SK-N-SH (cell line): Measurements from ENCODE around the gene LSS. TPM values are rescaled to one million over a fixed set of nuclear protein-coding genes. Genes with fewer than 3 reads are reported as not detected.

Experiments
- polyA plus RNA-seq, 3 experiments: library from polyadenylated mRNA; depleted of rRNA; stranded (reverse); fragments of >200 nt; gene quantifications; 2 replicates each; pipeline ENCODE4 v1.2.3, GENCODE V29; 2012

LSS gene
- polyA plus RNA-seq, 1 of the 3 experiments (the other 2 are of a cell fraction), result 38.7 TPM

Other genes with a start within 250 kb of the LSS start
- 37.3 and 107 TPM in 2 replicates for gene COL6A1, start 247.0 kb downstream of the LSS start, polyA plus RNA-seq (2012; rRNA removed)
- gene COL6A2, start 130.7 kb downstream of the LSS start, polyA plus RNA-seq (2012; rRNA removed), result 66.6 and 108 TPM in 2 replicates
- gene FTCD, start 73.2 kb downstream of the LSS start, polyA plus RNA-seq (2012; rRNA removed), result 0.33 and 0.37 TPM in 2 replicates
- gene SPATC1L, start 44.3 kb downstream of the LSS start, polyA plus RNA-seq (2012; rRNA removed), result 4.8 and 8.3 TPM in 2 replicates
- gene MCM3AP, start 56.8 kb upstream of the LSS start, polyA plus RNA-seq (2012; rRNA removed), result 42.9 and 46.9 TPM in 2 replicates
- gene YBEY, start 57.6 kb upstream of the LSS start, polyA plus RNA-seq (2012; rRNA removed), result 44.5 and 47.5 TPM in 2 replicates
- gene C21orf58, start 95.1 kb upstream of the LSS start, polyA plus RNA-seq (2012; rRNA removed), result 6.6 and 9.7 TPM in 2 replicates
- 15.2 and 15.7 TPM in 2 replicates for gene PCNT, start 95.4 kb upstream of the LSS start, polyA plus RNA-seq (2012; rRNA removed)
- gene DIP2A, start 230.1 kb upstream of the LSS start, polyA plus RNA-seq (2012; rRNA removed), result 26.9 and 33.1 TPM in 2 replicates